GM13976 (cell line): Measurements from ENCODE around the gene GMPPA.
A peak's percentile ranks its signal among the peaks of the same experiment; 100 is the strongest.

Experiments used
- DNase-seq: peaks from one replicate; pipeline ENCODE4 v3.0.0; 2012; ENCODE audit warnings: low spot score
- in situ Hi-C: fragments of 300-500 bp; cut with MboI; formaldehyde crosslinking; loops from one replicate; pipeline ENCODE4 v1.12.0; 2022; ENCODE audit warnings: low sequenced_read_pairs, mixed read lengths, inconsistent platforms; ENCODE audit not compliant: unreplicated experiment
- TF ChIP-seq, protein P1 (sequence below): IDR thresholded peaks from 2 replicates; pipeline ENCODE4 v1.5.1; 2012; ENCODE audit warnings: borderline replicate concordance, mild to moderate bottlenecking; ENCODE audit not compliant: insufficient read depth; ENCODE audit errors: extremely low read depth, missing control alignments, control extremely low read depth

GMPPA gene

DNA sequence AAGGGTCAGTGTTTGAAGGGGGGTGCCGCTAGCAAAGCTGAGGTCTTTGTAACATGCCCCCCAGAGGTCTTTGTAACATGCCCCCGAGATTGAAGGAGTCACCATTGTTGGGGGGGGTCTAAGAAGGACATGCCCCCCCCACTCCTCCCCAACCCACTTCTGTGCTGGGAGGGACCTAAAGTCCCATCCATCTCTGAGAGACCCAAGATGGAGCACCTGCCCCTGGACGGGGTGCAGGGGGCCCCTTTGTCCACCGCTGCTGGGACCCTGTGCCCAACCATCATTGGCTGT lies 9.7 kb downstream of the GMPPA start:
- TF ChIP-seq, protein P1, sequence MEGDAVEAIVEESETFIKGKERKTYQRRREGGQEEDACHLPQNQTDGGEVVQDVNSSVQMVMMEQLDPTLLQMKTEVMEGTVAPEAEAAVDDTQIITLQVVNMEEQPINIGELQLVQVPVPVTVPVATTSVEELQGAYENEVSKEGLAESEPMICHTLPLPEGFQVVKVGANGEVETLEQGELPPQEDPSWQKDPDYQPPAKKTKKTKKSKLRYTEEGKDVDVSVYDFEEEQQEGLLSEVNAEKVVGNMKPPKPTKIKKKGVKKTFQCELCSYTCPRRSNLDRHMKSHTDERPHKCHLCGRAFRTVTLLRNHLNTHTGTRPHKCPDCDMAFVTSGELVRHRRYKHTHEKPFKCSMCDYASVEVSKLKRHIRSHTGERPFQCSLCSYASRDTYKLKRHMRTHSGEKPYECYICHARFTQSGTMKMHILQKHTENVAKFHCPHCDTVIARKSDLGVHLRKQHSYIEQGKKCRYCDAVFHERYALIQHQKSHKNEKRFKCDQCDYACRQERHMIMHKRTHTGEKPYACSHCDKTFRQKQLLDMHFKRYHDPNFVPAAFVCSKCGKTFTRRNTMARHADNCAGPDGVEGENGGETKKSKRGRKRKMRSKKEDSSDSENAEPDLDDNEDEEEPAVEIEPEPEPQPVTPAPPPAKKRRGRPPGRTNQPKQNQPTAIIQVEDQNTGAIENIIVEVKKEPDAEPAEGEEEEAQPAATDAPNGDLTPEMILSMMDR = no peak
- in situ Hi-C loops = no loop called here

GRCh38 chr2:219508971-219509779 lies 10.5 kb downstream of the GMPPA start:
- DNase-seq = no peak
- TF ChIP-seq, protein P1 = no peak
- in situ Hi-C loops = no loop called here

More for the DNA sequence above, 9.7 kb downstream of the GMPPA start:
- no peak for DNase-seq

DNA sequence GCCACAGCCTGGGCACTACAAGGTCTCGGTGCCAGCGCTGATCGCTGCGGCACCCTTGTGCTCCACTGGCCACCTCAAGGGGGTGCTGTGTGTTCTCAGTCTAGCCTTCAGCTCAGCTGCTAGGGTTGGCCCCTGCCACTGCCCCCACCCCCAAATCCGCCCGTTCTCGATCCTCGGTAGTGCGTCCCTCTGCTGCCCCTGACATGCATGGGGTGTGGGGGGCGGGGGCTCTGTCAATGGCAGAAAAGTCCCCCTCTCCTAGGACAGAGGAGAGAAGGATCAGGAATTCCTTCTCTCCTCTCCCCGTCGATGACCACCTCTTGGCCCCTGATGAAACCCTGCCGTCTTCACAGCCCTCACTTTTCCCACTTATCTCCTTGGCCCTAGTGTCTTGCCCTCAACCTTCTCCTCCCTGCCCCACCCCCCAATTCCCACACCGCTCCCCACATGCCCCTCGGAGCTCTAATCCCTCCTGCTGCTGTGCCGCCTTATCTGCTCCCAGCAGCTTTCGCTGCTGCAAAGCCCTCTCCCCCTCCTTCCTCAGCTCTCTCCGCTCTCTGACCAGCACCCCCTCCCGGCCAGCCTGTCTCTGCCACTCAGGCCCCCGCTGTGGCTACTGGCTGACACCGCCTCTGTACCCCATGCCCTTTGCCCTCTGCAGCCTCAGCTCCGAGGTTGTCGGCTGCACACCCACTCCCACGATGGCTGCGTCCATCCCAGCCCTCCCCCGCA lies 11.3 kb downstream of the GMPPA start:
- TF ChIP-seq, protein P1 = peak; percentile 70
- DNase-seq = peak; percentile 78
- in situ Hi-C loops = no loop called here

- TF ChIP-seq, protein P1 = no peak
- in situ Hi-C loops = no loop called here
- no peak for DNase-seq
Observed at GRCh38 chr2:219510512-219511135, 11.9 kb downstream of the GMPPA start.

GRCh38 chr2:219511547-219512325 lies 13.0 kb downstream of the GMPPA start:
- in situ Hi-C loops = no loop called here

More at GRCh38 chr2:219511547-219512325, 13.0 kb downstream of the GMPPA start:
- no peak for DNase-seq
- TF ChIP-seq, protein P1 = no peak
